HT-29 (cell line): ENCODE data around the gene RASGEF1C. TPM values are rescaled to one million over a fixed set of nuclear protein-coding genes. Genes with fewer than 3 reads are reported as not detected.

Source experiments
- DNase-seq: peaks from one replicate; pipeline ENCODE4 v3.0.0-alpha.2; 2015; ENCODE audit warnings: low spot score
- total RNA-seq: library from RNA; depleted of rRNA; stranded (reverse); fragments of >200 nt; shearing (Covaris generic); gene quantifications from 2 replicates; pipeline ENCODE4 v1.2.3, GENCODE V29; 2014

The RASGEF1C gene
- total RNA-seq, 1 experiment from 2014 or later = not detected

DNA sequence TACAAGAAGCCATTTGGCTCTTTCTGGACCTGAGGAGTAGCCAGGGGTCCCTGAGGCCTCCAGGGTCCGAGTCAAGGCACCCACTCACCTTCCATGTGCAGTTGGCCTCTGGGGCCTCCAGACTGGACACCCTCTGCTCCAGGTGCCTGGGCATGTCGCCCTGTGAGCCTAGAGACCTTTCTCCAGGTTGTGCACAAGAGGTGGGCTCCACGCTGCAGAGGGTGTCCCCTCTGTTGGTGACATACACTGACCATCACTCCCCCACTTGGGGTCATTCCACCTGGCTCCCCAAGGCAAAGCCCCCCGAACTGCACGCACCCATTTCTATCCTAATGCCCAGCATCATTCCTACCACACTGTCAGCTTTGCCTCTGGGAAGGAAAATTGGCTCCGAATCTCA lies 48.8 kb downstream of the RASGEF1C start:
- DNase-seq = no peak

DNA sequence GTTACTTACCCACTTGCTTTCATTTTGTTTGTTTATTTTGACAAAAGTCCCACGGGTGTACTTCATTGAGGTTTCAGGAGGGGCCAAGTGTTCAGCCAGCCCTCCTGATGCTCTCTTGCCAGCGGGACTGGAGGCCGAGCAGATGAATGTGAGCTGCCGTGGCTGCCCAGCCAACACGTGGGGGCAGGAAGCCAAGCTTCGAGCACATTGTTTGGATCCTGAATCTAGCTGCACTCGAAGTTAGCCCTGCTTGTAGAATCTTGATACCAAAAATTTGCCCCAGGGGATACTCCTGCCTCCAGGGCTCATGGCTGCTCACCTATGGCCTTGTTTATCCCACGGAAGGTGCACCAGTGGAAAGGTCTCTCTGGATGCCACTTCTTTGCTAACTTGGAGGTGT lies 49.3 kb downstream of the RASGEF1C start:
- DNase-seq = no peak

DNA sequence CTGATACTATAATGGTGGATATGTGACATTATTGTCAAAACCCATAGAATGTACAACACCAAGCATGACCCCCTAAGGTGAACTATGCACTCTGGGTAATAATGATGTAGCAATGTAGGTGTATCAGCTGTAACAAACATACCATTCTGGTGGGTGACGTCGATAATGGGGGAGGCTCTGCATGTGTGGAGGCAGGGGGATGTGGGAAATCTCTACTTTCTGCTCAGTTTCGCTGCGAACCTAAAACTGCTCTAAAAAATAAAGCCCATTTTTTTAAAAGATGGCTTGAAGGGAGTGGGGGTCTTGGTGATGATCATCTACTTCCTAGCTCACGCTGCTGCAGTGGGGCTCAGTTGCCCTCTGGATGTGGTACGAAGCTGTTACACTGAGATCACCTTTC lies 51.1 kb downstream of the RASGEF1C start:
- no peak for DNase-seq

DNA sequence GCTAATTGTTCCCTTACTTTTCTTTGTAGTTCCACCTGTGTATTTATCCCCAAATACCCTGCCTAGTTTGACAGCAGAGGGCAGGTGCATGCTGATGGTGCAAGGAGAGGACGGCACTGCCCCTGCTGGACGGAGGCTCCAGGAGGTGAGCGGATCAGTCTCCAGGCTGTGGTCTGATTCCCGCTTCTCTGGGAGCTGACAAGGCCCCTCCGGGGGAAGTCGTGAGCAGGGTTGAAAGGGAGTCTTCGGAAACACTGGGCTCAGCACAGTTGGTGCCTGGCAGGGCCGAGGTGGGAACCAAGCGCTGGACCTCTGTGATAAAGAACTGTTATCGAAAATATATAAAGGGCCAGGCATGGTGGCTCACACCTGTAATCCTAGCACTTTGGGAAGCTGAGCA lies 52.9 kb downstream of the RASGEF1C start:
- DNase-seq = no peak

DNA sequence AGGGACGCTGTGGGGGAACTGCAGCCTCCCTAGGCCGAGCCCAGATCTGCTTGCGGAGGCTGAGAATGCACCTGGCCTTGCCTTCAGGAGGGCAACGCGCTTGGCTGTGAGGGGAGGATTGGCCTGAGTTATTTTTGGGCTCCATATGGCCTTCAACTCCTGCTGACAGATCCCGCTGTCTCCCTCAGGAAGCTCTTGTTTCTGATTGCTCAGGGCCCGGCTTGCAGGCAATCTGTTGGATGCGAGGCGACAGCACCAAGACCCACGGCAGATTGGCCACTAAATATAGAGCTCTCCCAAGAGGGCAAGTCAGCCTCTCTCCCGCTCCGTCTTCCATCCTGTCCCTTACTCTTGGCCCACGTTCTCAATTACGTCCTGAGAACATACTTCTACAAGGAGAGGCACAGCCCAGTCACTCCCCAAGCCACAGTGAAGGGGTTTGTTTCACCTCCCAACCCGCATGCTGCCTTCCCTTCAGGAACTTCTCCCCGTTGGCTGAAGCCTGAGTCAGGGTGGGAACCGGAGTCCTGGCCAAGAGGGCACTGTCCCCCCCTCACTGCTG lies 53.6 kb downstream of the RASGEF1C start:
- no peak for DNase-seq

DNA sequence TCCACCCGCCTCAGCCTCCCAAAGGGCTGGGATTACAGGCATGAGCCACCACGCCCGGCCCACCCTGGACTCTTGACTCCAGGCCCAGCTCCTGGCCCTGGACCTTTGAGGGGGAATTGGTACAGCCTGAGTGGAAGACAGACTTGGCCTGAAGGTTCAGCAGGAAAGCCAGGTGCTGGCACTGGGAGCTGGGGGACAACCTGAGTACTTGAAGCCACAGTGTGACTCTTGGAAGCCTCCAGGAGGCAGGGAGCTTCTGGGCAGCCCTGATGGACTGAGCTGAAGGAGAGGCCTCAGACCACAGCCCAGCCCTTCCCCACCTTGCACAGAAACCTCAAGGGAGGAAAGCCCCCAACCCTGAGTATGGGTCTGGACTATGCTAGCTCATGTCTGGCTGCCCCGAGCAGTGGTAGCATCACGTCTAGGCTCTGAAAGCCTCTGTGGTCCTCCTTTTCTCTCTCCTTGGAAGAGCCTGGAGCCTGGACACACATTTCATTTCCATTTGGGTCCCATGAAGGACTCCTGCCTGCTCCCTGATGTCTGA lies 54.1 kb downstream of the RASGEF1C start:
- DNase-seq = no peak

DNA sequence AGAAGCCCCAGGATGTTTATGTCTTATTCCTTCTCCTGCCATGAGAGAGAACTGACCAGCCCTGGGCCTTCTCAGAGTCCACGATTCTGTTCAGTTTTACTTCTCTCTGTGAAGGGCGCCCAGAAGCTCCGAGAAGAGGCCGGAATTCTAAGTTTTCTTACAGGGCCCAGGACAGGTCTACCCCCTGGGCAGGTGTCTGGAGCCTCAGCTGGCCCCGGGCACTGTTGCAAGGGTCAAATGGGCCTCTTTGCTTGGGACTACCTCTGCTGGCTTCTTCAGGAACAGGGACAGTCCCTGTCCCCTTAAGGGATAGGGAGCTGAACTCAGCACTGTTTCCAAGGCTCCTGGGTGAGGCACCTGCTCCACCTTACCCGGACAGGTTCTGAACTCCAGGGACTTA lies 55.0 kb downstream of the RASGEF1C start:
- DNase-seq = no peak

DNA sequence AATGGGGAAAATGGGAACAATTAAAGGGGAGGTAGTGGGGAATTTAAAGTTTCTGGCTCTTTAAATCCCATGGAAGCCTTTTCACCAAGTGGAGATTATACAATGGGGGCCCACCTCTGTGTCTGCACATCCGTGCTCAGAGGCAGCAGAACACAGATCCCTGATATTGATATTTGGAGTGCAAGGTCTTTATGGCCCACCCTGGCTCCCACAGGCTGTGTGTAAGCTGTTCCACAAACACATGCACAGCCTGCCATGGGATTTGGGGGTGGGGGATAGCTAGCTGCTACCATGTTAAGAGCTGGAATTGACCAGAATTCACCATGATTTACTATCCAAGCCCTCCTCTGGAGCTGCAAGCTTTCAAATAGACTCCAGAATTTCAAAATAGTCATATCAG lies 55.9 kb downstream of the RASGEF1C start:
- no peak for DNase-seq

DNA sequence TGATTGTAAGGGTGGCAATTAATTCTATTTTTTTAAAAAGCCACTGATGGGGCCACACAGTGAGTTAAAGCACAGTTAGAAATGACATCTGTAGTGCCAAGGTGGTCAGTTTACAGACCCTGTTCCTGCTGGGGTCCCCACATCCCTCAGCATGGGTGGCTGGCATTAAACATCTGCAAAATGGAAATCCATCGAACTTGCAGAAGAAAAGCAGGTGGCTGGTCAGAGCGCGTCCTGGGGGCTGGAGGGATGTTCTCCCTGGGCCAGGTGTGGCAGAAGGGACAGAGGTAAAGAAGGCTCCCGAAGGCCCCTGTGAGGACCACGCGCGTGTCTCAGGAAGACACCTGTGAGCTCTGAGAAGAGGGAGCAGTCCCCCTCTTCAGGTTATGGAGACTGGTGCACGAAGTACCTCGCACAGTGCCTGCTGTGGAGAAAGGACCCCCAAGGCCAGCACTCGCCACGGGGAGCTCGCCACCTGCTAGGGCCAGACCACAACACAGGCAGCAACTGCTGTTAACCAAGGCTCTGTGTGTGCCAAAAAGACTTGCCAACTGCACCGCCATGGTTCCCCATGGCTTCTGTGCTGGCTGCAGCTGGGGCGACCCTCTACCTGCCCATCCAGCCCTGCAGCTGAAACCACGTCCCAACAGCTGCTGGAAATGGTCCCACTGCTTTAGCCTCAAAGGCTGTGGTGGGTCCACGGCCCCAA lies 65.2 kb downstream of the RASGEF1C start:
- no peak for DNase-seq

DNA sequence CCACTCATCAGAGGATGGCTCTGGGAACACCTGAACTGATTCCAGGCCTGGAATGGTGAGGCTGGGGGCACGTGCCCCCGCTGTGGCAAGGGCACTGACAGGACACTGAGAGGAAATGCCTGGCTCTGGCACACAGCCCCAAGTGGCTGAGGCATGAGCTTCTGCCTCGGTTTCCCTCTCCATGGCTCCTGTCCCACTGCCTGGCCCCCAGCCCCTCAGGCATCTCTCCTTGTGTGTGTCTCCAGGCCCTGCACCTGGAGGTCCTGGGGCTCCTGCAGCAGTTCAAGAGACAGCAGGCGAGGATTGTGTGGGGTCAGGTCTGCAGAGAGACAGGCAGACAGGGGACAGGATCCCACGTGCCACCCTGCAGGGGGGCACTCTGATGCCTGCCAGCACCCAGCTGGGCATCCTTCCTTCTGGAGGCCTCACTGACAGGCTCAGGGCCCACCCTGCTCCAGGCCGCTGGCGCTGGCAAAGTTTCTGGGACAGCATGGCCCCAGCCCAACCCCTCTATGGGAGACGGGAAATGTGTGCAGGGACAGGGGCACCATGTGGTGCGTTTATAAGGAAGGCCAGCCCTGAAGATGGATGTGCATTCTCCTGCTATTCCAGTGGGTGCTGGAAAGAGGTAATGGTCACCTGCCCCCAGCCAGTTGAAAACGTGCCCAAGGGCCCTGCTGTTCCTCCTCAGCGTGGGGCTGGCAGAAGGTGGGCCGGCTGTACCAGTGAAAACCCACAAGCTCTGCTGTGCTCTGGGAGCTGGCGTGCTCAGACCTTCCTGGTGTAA lies 66.0 kb downstream of the RASGEF1C start:
- DNase-seq = no peak

DNA sequence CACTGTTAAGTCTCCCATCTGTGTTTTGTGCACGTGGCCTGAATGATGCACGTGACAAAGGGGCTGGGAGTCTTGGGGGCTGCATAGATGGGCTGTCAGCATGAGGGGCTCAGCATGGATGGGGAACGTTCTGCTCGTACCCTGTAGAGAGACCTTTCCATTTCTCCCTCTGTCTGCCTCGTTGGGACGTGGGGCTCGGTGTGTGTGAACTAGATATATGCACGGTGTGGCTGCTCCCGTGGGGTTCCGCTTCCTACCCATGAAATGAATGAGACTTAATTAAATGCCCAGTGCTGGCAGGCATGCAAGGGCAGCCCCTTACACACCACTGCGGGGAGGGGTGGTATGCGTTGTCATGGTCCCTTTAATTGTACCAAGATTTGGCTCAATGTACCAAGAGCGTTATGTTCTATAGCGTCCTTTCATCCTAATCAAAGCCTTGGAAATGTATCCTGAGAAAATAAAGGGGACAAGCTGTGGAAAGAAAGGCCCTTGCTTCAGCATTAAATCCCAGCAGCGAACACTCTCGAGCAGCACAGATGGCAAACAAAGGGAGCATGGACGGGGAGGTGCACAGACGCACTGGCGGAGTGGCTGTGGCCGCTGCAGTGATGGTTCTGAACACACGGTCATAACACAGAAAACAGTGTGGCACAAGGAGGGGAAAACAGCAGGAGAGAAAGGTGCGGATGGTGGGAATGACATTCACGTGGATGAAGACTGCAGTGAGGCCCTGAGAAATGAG lies 66.8 kb downstream of the RASGEF1C start:
- DNase-seq = no peak

DNA sequence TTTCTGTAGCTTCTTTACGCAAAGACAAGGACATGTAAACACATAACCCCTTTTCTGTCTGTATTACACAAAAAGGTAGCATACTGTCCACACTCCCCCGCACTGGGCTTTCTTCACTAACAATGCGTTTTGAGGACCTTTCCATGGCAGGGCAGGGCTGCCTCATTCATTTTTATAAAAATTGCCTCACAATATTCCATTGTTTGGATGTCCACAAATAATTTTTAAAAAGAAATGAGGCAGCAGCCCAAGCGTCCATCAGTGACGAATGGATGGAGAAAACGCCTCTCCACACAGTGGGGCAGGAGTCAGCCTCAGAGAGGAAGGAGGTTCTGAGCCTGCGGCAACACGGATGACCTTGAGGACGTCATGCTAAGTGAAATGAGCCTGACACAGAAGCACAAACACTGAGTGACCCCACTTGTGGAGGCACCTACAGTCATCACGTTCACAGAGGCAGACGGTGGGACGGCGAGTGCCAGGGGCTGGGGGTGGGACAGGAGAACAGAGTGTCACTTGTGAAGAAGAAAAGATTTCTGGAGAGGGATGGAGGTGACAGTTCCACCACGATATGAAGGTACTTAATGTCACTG lies 67.8 kb downstream of the RASGEF1C start:
- DNase-seq = no peak

DNA sequence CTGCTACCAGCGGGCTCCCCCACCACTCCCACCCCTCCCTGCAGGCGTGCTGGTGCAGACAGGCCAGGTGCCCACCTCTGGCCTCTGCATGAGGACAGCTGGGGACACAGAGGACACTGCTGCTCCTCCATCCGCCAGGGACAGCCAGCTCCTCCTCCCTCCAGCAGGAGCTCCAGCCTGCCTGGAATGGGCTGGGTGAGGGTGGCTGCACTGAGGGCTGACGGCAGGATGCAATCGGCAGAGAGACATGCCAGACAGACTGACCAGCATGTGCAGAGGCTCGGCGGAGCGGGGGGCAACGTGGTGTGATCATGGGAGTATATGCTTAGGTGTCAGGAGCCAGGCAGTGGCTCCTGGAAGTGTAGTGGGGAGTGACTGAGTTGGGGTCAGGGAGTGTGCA lies 68.4 kb downstream of the RASGEF1C start:
- DNase-seq = no peak

DNA sequence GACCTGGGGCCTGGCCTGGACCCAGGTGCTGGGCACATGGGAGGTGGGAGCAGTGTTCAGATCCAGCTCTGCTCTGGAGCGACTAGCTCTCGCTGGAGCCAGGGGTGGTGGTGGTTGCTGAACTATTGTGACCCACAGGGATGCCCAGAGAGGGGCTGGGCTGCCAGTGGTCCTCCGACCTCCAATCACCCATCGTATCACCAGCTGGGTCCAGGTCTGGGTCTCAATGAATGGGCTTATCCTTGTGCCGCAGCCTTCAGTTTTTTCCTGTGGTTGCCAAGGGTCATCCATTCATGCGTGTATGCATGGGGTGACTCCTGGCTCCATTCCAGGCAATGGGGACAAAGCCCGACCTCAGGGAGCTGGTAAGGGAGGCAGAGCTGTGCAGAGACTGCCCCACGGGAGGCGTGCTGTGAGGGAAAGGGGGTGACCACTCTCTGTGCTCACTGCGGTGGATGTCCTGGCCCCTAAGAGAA lies 68.9 kb downstream of the RASGEF1C start:
- no peak for DNase-seq

DNA sequence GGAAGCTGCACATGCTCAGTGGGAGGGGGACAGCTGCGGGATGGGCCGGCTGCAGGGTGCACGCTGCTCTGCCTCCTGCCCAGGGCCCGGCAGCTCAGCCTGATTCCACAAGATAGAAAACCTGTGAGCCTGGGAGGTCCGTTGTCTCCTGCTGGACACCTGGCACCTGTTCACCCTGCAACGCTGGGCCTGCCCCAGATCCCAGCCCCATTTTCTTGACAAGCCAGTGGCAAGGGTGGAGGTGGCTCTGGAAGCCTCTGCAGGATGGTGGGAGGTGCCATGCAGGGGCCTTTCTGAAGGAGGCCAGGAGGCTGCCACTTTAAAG lies 69.3 kb downstream of the RASGEF1C start:
- no peak for DNase-seq

DNA sequence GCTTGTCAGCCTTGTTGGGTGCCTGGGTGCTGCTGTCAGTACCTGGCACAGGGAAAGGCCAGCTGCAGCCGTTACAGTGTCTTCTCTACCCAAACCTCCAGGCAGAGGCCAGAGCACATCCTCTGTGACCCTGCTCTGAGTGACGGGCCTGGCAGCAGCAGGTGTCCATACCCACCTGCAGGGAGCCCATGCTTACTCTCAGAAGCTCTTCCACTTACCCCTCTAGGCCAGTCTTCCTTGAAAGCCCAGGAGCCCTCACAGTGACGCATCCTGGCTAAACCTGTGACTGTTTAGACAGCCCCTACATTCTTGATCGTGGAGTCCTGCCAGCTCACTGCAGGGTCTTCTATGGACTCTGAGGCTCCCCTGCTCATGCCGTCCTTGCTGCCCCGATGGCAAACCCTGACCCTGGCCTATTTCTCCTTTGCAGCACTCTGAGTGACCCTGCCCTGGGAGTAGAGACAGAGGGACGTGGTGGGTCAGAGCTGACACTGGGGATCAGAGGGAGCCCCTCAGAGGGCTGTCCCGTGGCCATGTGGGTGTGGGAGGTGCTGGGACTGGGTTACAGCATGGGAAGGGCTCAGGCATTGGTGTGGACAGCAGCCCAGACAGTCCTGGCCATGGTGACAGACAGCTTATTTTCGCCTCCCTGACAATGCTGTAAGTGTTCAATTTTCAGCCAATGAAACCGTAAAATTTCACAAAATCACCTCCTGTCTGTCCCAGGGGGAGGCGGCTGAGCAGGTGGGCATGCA lies 69.9 kb downstream of the RASGEF1C start:
- DNase-seq = no peak

DNA sequence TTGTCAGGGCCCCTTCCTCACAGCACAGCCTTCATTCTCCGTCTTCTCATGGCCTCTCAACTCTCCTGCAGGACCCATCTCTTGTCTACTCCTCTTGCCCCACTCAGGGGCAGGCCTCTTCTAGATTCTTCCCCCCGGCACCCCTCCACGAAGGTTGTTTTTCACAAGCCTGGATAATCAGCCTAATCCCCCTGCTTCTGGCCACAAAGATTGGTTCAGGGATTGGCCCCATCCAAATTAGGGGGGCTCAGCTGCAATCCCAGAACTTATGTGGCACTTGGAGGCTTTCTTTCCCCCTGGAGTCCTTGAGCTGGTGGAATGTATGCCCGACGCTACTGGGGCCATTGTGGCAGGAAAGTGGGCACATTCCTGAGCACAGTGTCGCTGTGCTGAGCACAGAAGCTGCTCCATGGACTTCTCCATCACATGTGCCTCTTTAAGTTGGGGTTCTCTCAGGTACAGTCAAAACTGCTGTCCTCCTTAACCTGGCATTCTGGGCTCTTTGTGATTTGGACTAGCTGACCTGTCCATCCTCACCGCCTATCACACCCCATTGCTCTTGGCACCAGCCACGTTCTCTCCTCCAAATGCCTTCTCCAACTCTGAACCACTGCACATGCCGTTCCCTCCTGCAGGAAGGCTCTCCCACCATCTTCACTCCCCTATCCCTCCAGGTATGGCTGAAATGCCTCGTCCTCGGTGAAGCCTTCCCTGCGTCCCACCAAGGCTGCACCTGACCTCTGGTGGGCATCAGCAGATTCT lies 70.6 kb downstream of the RASGEF1C start:
- no peak for DNase-seq

DNA sequence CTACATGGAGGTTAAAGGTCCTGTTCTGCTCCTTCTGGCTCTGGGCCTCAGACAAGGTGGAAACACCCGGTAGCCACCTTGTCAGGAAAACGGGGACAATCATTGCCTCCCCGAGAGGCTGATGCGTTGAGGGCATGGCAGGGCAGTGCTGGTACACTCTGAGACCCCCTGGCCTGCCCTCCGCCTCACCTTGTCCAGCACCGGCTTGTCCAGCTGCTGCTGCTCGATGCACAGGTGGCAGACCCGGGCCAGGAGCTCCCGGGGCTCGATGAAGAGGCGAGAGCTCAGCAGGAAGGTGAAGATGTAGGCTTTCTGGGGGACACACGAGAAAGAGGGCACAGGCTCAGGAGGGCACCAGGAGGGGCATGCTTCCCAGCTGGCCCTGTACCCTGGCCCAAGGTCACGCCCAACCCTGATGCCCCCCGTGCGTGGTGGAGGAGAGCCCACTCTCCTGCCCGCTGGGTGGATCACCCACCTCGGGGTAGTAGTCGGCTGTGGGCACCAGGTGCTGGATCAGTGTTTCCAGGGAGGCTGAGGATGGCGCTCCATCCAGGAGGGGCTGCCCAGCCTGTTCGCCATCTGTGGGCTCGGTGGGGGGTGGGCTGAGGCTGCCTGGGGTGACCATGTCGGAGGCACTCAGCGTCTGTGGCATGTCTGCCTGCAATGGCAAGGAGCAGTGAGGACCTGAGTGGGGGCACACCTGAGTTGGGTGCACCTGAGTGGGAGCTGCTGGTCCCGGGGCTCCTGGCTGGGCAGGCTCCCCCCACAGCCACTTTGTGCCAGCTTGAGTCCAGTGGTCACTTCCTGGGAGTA lies 71.4 kb downstream of the RASGEF1C start:
- DNase-seq = no peak
